Nephron (organoid): ENCODE measurements around the gene VWA3A.
"Not testable (repeated sequence)": the region's sequence is repeated elsewhere in the genome, so short reads cannot be mapped to it uniquely, and the experiment has no call there.

Experiments
- H3K27ac Mint-ChIP-seq, 3 experiments: 2 replicates each; pipeline ENCODE4 v1.8.0; 2020; ENCODE audit warnings: mixed read lengths in 3 of 3, mild to moderate bottlenecking in 2 of 3, moderate library complexity in 1 of 3
- H3K27me3 Mint-ChIP-seq: 2 replicates; pipeline ENCODE4 v1.8.0; 2021; ENCODE audit warnings: low read depth, mild to moderate bottlenecking, moderate library complexity, mixed read lengths
- H3K36me3 Mint-ChIP-seq: 2 replicates; pipeline ENCODE4 v1.8.0; 2020; ENCODE audit warnings: low read depth, mixed read lengths
- H3K4me1 Mint-ChIP-seq: 2 replicates; pipeline ENCODE4 v1.8.0; 2020; ENCODE audit warnings: mixed read lengths
- H3K4me3 Mint-ChIP-seq, 3 experiments: 2 replicates each; pipeline ENCODE4 v1.8.0; 2020; ENCODE audit warnings: mild to moderate bottlenecking in 3 of 3, mixed read lengths in 3 of 3, moderate library complexity in 2 of 3
- H3K9me3 Mint-ChIP-seq: 2 replicates; pipeline ENCODE4 v1.8.0; 2020; ENCODE audit warnings: mixed read lengths
- TF ChIP-seq, protein P1 (sequence below), 3 experiments: fragments of 200-600 bp; sonication (generic); IDR thresholded peaks; one replicate each; pipeline ENCODE4 v1.5.0; 2021; ENCODE audit warnings: antibody characterized with exemption in 3 of 3; ENCODE audit not compliant: unreplicated experiment in 3 of 3

VWA3A gene

GRCh38 chr16:22123146-22123545 is 30.8 kb downstream of the VWA3A start:
- no peaks in the 10 kb centered on the region for H3K9me3 Mint-ChIP-seq
- no peak overlapping the region for H3K27ac Mint-ChIP-seq
- no peaks in the 10 kb centered on the region for H3K36me3 Mint-ChIP-seq
- H3K4me1 Mint-ChIP-seq, result no peaks in the 10 kb centered on the region
- TF ChIP-seq, protein P1, sequence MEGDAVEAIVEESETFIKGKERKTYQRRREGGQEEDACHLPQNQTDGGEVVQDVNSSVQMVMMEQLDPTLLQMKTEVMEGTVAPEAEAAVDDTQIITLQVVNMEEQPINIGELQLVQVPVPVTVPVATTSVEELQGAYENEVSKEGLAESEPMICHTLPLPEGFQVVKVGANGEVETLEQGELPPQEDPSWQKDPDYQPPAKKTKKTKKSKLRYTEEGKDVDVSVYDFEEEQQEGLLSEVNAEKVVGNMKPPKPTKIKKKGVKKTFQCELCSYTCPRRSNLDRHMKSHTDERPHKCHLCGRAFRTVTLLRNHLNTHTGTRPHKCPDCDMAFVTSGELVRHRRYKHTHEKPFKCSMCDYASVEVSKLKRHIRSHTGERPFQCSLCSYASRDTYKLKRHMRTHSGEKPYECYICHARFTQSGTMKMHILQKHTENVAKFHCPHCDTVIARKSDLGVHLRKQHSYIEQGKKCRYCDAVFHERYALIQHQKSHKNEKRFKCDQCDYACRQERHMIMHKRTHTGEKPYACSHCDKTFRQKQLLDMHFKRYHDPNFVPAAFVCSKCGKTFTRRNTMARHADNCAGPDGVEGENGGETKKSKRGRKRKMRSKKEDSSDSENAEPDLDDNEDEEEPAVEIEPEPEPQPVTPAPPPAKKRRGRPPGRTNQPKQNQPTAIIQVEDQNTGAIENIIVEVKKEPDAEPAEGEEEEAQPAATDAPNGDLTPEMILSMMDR (IDR thresholded peaks at IDR 0.05; ENCODE audit: unreplicated experiment in 3 of 3), result no peak
- peaks cover 9% of the 10 kb centered on the region for H3K27me3 Mint-ChIP-seq
- no peak overlapping the region for H3K4me3 Mint-ChIP-seq

GRCh38 chr16:22123759-22124490 is 31.6 kb downstream of the VWA3A start:
- Mint-ChIP-seq H3K9me3 (peaks cover 4% of the 10 kb centered on the region), H3K4me1 (no peaks in the 10 kb centered on the region), H3K4me3 (no peak overlapping the region), H3K36me3 (no peaks in the 10 kb centered on the region), H3K27ac (no peak overlapping the region), H3K27me3 (peaks cover 9% of the 10 kb centered on the region)
- TF ChIP-seq, protein P1 (IDR thresholded peaks at IDR 0.05; ENCODE audit: unreplicated experiment in 3 of 3), result no peak

DNA sequence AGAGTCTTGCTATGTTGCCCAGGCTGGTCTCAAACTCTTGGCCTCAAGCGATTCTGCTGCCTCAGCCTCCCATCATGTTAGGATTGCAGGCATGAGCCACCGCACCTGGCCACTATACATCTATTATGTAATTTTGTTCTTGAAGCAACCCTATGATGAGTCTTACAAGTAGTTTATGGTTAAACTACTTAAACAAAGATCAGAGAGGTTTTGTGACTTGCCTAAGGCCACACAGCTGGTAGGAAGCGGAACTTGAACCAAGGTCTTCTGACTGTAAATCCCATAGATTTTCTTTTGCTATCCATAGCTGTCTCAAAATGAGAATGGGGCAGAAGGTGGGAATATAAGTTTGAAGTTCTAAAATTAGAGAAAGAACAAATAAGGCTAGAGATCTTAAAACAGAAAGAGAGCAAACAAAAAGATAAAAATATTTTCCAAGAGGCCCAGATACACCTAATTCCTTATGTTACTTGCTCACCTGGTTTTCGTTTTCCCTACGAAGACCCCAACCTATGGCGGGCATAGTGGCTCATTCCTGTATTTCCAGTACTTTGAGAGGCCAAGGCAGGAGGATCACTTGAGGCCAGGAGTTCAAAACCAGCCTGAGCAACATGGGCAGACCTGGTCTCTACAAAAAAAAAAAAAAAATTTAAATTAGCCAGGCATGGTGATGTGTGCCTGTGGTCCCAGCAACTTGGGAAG is 32.4 kb downstream of the VWA3A start:
- no peak overlapping the region for H3K27ac Mint-ChIP-seq
- no peak overlapping the region for H3K4me3 Mint-ChIP-seq
- peaks cover 4% of the 10 kb centered on the region for H3K9me3 Mint-ChIP-seq
- peaks cover 14% of the 10 kb centered on the region for H3K27me3 Mint-ChIP-seq
- H3K4me1 Mint-ChIP-seq, result no peaks in the 10 kb centered on the region
- TF ChIP-seq, protein P1 (IDR thresholded peaks at IDR 0.05; ENCODE audit: unreplicated experiment in 3 of 3), result no peak
- no peaks in the 10 kb centered on the region for H3K36me3 Mint-ChIP-seq

GRCh38 chr16:22126037-22126558 is 33.8 kb downstream of the VWA3A start:
- no peak overlapping the region for H3K4me3 Mint-ChIP-seq
- no peak overlapping the region for H3K27ac Mint-ChIP-seq
- H3K9me3 Mint-ChIP-seq, result peaks cover 4% of the 10 kb centered on the region
- no peaks in the 10 kb centered on the region for H3K4me1 Mint-ChIP-seq
- H3K36me3 Mint-ChIP-seq, result no peaks in the 10 kb centered on the region
- H3K27me3 Mint-ChIP-seq, result peaks cover 14% of the 10 kb centered on the region
- TF ChIP-seq, protein P1 (IDR thresholded peaks at IDR 0.05; ENCODE audit: unreplicated experiment in 3 of 3), result no peak

DNA sequence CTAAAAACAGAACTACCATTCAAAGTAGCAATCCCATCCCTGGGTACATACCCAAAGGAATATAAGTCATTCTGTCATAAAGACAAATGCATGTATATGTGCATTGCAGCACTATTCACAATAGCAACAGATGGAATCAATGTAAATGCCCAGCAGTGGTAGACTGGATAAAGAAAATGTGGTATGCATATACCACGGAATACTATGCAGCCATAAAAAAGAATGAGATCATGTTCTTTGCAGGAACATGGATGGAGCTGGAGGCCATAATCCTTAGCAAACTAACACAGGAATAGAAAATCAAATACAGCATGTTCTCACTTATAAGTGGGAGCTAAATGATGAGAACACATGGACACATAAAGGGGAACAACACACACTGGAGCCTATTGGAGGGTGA is 36.2 kb downstream of the VWA3A start:
- not testable (repeated sequence) for H3K4me3 Mint-ChIP-seq, H3K27me3 Mint-ChIP-seq, H3K9me3 Mint-ChIP-seq, H3K36me3 Mint-ChIP-seq, H3K4me1 Mint-ChIP-seq, H3K27ac Mint-ChIP-seq

GRCh38 chr16:22130528-22130927 is 38.2 kb downstream of the VWA3A start:
- no peaks in the 10 kb centered on the region for H3K4me1 Mint-ChIP-seq
- TF ChIP-seq, protein P1 (IDR thresholded peaks at IDR 0.05; ENCODE audit: unreplicated experiment in 3 of 3), result no peak
- no peaks in the 10 kb centered on the region for H3K36me3 Mint-ChIP-seq
- no peak overlapping the region for H3K27ac Mint-ChIP-seq
- peaks cover 4% of the 10 kb centered on the region for H3K27me3 Mint-ChIP-seq
- peaks cover 4% of the 10 kb centered on the region for H3K9me3 Mint-ChIP-seq
- no peak overlapping the region for H3K4me3 Mint-ChIP-seq
